ENCODE results near the gene SHC2.
"Not testable (repeated sequence)": the region's sequence is repeated elsewhere in the genome, so short reads cannot be mapped to it uniquely, and the experiment has no call there.

The SHC2 gene

DNA sequence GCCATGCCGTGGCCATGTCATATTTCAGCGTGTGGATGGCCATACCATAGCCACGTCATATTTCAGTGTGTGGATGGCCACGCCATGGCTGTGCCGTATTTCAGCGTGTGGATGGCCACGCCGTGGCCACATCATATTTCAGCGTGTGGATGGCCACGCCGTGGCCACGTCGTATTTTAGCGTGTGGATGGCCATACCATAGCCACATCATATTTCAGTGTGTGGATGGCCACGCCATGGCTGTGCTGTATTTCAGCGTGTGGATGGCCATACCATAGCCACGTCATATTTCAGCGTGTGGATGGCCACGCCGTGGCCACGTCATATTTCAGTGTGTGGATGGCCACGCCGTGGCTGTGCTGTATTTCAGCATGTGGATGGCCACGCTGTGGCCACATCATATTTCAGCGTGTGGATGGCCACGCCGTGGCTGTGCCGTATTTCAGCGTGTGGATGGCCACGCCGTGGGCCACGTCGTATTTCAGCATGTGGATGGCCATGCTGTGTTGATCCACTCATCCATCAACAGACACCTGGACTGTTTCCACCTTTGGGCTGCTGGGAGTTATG is 9.8 kb downstream of the SHC2 start:
- not testable (repeated sequence) for H3K4me3 ChIP-seq (ENCODE audit: low read depth, low read length)

DNA sequence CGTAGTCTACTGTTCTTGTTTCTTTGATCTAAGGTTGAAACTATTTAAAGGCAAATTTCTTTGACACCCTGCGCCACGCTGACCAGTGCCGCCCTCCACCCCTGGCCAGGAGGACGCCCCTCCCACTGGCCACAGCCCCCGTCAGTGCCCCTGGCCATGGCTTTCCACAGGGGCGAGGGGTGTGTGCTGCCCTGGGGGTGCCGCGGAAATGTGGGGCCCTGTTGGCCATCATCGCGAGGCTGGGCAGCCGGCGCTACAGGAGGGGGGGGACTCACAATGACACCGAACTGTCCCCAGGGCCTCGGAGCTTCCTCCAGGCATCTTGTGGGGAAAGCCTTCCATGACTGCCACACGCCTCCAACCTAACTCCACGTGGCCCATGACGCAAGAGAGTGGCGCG is 10.9 kb downstream of the SHC2 start:
- H3K4me3 ChIP-seq (ENCODE audit: low read depth, low read length): no peak overlapping the region

DNA sequence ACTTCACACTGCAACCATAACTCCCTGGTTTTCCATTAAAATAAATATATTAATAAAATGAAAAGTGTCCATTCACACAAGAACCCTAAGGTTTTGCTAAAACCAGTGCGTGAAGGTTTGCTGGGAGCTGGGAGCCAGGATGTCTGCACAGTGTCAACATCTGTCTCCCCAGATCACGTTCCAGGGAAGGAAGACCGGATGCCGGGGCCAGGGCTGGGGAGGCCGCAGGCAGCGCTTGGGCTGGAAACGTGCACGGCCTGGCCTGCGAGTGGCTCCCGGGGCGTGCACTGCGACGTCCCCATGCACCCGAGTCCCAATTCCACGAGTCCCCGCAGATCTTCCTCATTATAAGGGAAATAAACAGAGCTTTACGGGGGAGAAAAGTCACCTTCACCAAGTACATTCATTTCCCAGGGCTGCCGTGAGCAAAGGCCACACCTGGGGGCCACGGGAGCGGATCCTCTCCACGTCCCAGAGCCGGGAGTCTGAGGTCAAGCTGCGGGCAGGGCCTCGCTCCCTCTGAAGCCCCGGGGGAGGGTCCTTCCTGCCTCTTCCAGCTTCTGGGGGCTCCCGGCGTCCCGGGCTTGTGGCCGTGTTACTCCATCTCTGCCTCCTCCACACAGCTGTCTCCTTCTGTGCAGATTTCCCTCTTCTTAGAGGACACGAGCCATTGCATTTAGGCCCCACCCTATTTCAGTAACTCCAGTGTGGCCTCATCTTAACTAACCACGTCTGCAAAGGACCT is 12.8 kb downstream of the SHC2 start:
- H3K4me3 ChIP-seq (ENCODE audit: low read depth, low read length): no peak overlapping the region

- no peak overlapping the region for H3K4me3 ChIP-seq (ENCODE audit: low read depth, low read length)
These were observed 13.8 kb downstream of the SHC2 start for GRCh38 chr19:447064-447426.

DNA sequence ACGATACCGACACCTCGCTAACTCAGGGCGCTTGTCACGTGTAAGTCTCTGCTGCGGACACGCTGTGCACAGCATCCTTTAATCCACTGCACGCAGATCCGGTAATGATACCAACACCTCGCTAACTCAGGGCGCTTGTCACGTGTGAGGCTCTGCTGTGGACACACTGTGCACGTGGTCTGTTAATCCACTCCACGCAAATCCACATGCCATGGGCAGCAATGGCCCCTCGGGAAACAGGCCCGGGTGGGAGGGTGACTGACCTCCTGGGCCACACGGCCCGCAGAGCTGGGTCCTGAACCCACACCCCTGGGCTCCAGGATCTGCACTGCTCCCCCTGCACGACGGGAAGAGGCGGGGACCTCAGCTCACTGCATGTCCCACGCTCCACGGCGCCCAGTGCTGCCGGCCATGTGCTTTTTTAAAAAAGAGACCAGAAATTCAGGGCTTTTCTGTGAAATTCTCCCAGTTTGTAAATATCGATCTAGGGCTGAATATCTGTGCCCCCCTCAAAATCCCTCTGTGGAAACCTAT is 16.1 kb downstream of the SHC2 start:
- H3K4me3 ChIP-seq (ENCODE audit: low read depth, low read length): no peak overlapping the region

- H3K4me3 ChIP-seq (ENCODE audit: low read depth, low read length): no peak overlapping the region
These were observed 17.8 kb downstream of the SHC2 start for GRCh38 chr19:443005-443404.

GRCh38 chr19:442085-442484 is 18.7 kb downstream of the SHC2 start:
- H3K4me3 ChIP-seq (ENCODE audit: low read depth, low read length): no peak overlapping the region

GRCh38 chr19:441213-441836 is 19.5 kb downstream of the SHC2 start:
- H3K4me3 ChIP-seq (ENCODE audit: low read depth, low read length): no peak overlapping the region

DNA sequence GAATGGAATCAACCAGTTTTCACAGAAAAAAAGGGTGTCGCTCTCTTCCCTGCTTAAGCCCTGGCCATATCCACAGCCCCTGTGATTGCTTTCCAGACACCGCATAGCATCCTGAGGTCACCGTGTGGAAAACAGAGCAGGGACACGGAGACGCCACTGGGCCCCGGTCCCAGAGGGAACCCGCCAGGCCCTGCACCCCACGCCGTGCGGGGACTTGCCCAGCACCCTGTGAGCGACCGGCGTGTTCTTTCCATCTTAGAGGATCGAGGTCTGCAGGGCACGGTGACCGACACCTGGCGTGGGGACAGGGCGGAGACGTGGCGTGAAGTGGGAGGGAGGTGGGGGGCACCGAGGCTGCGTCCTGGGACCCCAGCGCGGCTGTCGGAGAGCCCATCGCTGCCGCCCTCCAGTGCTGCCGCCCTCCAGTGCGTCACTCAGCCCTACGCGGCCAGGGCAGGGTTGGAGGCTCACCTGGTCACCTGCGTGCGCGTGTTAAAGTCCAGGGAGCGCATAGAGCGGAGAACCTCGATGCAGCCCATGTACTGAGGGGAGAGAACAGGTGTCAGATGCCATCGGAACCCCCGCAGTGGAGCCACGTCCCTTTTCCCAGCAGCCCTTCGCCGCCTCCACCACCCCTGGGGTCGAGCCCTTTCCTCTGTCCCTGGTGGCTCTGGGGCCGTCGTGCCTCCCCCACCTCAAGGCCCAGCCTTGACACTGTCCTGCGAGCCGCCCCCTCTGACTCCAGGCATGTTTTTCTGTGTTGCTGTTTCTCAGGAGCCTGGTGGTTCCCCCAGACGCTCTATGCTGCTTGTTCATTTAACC is 20.2 kb downstream of the SHC2 start:
- no peak overlapping the region for H3K4me3 ChIP-seq (ENCODE audit: low read depth, low read length)

- H3K4me3 ChIP-seq (ENCODE audit: low read depth, low read length): no peak overlapping the region
These were observed 21.5 kb downstream of the SHC2 start for GRCh38 chr19:439167-439900.

- H3K4me3 ChIP-seq (ENCODE audit: low read depth, low read length): no peak overlapping the region
These were observed 22.3 kb downstream of the SHC2 start for GRCh38 chr19:438416-438958.

GRCh38 chr19:437041-437440 is 23.8 kb downstream of the SHC2 start:
- no peak overlapping the region for H3K4me3 ChIP-seq (ENCODE audit: low read depth, low read length)

DNA sequence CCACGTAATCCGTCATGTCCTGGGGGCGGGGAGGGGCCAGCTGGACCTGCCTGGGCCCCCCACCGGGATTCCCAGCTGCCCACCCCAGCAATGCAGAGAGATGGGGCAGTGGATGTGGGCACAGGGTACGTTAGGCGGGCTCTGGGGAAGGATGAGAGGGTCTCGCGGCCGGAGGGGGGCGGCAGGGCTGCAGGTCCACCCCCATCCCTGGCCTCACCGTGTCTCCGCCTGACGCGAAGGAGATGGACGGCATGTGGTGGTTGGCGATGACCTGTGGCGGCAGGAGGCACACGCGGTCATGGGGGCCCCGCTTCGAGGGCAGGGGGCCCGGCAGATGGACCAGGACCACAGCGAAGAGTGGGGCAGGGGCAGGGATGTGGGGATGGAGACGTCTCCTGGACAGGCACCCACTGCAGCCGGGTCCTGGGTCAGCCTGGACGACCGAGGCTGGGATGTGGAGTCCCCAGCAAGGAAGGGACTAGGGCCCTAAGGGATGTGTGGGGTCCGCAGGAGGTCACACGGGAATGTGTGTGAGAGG is 24.4 kb downstream of the SHC2 start:
- H3K4me3 ChIP-seq (ENCODE audit: low read depth, low read length): no peak overlapping the region

DNA sequence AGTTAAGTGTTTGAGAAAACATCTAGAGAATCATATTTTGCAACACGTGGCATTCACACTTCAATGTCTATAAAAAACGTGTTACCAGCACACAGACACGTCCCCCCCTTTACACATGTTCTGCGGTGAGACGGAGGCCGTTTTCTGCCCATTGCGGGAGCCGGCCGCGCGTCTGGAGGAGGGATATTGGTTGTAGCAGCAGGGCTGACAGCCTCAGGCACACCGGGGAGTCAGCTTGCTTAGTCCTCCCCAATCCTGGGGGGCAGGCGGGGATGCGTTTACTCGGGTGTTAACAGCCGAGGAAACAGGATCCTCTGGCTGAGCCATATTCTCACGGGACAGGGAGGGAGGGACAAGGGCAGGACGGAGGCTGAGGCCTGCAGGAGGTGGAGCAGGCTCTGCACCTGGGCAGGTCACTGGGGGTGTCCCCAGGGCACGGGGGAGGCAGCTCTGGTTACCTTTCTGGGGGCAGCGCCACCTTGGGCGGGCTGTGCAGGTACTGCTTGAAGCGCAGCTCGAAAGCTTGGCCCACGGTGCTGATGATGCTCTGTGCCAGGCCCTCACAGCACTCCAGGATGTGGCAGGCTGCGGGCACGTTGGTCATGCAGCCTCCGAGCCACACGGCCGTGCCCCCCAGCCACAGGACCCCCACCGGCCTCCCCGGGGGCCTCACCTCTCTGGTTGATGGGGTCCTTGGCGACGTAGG is 25.0 kb downstream of the SHC2 start:
- H3K4me3 ChIP-seq (ENCODE audit: low read depth, low read length): no peak overlapping the region

DNA sequence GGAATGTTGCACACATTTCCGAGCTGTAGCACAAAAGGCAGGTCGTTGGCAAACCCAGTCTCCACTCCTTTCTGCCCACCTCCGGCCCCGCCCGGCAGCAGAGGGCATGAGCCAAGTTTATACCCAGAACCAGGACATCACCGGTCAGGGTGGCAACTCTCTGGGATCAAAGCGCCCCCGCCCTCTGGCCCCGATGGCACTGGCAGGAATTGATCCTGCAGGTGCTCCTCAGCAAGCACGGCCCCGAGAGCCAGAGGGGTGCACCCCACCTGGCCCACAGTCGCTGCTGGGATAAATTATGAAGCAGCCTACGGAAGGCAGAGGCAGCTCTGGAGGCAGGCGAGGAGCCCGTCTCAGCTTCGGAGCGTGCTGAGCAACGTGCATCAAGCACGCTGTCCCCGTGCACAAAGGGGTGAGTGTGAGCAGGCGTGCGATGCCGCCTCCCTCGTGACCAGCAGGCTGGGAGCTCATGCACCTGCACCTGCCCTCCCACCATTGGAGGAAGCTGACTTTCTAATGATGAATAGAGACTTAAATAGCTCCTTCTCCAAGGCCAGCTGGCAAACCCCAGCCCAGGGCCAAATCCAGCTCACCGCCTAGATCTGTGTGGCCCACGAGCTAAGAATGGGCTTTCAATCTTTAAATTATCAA is 25.7 kb downstream of the SHC2 start:
- H3K4me3 ChIP-seq (ENCODE audit: low read depth, low read length): no peak overlapping the region

DNA sequence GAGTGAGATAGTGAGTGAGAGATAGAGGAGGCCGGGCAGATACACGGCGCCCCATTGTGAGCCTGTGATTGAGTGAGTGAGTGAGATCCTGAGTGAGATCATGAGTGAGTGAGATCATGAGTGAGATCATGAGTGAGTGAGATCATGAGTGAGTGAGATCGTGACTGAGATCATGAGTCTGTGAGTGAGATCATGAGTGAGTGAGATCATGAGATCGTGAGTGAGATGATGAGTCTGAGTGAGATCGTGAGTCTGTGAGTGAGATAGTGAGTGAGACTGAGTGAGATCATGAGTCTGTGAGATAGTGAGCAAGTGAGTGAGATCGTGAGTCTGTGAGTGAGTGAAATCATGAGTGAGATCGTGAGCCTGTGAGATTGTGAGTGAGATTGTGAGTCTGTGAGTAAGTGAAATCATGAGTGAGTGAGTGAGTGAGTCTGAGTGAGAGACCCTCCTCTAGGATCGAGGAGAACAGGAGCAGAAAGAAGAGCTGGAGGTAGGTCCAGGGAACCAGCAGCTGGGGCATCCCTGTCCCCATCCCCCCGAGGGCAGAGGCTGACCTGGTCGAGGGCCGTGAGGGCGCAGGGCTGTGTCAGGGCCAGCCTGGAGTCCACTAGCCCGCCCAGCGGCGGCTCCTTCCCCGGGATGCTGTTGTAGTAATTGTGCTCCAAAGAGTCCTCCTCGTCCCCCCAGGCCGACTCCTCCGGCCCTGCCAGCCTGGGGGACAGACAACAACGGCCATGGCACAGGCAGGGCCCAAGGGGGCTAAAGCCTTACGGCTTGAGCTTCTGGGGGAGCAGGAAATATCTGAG is 26.5 kb downstream of the SHC2 start:
- H3K4me3 ChIP-seq (ENCODE audit: low read depth, low read length): no peak overlapping the region

GRCh38 chr19:430701-431100 is 30.1 kb downstream of the SHC2 start:
- no peak overlapping the region for H3K4me3 ChIP-seq (ENCODE audit: low read depth, low read length)

GRCh38 chr19:428149-428548 is 32.7 kb downstream of the SHC2 start:
- H3K4me3 ChIP-seq (ENCODE audit: low read depth, low read length): no peak overlapping the region
